Midbrain (tissue), 1 donor: Measurements from ENCODE around the gene MYH8.

Experiments
- DNase-seq: peaks from one replicate; lab custom pipeline; 2025; lab: John Stamatoyannopoulos, UW

Gene MYH8

DNA sequence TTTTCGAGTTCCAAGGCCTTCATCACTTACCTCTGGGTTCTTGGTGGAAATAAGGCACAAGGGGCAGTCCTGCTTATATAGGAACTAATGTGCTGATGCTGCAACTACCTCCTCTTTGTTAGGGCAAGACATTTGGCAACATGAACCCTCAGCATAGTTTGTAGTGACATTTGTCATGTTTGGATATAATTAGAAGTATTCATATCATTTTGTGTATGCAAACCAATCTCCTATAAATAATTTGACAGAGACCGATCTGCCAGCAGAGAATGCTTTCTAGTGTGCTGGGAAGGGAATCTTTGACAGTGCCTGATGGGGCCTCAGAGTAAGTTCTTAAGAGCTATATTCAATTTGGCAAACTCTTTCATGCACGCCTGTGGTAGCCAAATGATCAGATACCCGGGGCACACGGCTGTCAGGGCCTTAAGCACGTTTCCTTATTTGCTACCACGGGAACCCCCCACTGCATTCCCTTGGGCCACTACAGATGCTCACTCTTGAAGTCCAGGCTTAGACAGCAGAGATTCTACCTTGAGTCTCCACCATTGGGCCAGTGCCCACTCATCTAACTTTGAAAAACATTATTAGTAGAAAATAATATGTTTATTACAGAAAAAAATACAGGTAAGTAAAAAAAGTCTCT lies at the start of gene MYH8:
MYH8 (minus strand) TSS at position 51 of the 643 bp plus-strand sequence. CDS start 1,723 bp downstream, outside the sequence.
- DNase-seq = no peak

DNA sequence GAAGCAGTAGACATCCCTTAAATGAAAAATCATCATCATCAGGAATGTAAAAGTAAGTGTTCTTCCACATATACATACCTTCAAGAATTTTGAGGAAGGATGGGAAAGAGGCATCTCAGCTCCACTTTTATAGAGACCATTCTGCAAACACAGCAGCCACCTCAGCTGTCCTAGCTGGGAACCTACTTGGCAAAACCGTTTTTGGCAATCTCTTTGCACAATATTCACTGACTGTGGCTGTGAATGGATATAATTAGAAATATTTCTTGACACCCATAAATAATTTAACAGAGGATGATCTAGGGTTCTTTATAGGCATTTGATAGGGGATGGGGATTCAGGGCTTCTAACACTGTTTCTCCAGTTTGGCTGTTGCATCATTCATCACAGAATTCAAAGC lies 47.7 kb upstream of the MYH8 start, which contains the start of gene MYH4:
MYH4 (minus strand) TSS at position 101 of the 400 bp plus-strand sequence. CDS start 2,814 bp downstream, outside the sequence.
- no peak for DNase-seq

DNA sequence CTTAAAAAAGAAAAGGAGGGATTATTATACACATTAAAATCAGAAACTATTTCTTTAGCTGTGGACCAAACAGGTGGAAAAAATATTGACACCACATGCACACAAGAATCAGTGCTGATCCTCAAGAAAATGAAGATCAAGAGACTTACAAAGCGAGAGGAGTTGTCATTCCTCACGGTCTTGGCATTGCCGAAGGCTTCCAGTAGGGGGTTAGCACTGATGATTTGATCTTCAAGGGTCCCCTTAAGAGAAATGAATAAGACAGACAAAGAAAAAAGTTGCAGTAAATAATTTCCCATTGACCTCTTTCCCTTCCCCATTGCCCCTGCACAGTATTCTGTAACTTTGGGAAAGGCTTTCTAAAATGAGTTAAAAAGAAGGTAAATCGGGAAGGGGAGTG lies 41.7 kb upstream of the MYH8 start:
- no peak for DNase-seq

DNA sequence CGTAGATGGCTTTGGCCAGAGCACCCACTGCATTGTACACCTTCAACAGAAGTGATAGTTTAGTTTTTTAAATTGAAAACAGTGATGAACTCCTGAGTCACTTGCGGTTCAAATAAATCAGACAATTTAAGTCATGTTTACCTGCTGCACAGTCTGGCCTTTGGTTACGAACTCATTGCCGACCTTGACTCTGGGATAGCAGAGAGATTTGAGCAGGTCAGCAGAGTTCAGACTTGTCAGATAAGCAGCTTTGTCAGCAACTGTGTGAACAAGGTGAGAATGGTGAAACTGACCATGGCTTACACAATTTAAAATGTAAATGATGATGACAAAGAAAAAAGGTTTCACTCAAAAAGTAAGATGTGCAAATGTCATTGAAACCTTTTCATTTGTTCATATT lies 38.3 kb upstream of the MYH8 start:
- no peak for DNase-seq

DNA sequence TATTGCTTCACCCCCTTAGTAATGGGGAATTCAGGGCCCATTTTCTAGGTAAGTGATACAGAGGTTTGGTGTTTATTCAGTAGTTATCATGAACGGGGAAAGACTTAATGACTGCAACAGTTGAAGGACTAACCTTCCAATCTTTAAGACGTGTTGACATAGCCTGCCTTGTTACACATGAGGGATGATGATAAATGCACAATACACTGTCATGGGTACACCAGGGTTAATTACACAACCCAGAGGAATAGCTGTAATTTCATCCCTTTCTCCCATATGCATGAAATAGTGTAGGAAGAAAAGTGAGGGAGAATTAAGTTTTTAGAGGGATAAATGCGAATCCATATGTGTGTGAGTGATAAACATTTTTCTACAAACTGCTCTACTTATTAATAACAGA lies 37.0 kb upstream of the MYH8 start:
- DNase-seq = no peak

DNA sequence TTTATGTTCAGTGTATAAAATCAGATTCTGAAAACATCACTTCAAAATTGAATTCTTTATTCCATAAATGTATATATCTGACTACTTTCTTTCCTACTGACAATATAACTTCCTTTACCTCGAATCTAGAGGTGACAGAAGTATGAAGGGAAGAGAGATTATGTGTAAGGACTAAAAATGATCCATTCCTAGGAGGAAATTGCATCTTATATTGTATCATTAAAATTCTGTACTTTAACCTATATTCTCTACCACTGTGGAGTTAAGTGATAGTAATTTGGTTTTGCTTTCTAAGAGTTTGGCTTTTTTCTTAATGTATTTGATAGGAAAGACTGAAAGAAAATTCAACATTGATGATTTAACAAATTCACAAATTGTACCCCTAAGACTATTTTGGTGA lies 36.2 kb upstream of the MYH8 start:
- no peak for DNase-seq

DNA sequence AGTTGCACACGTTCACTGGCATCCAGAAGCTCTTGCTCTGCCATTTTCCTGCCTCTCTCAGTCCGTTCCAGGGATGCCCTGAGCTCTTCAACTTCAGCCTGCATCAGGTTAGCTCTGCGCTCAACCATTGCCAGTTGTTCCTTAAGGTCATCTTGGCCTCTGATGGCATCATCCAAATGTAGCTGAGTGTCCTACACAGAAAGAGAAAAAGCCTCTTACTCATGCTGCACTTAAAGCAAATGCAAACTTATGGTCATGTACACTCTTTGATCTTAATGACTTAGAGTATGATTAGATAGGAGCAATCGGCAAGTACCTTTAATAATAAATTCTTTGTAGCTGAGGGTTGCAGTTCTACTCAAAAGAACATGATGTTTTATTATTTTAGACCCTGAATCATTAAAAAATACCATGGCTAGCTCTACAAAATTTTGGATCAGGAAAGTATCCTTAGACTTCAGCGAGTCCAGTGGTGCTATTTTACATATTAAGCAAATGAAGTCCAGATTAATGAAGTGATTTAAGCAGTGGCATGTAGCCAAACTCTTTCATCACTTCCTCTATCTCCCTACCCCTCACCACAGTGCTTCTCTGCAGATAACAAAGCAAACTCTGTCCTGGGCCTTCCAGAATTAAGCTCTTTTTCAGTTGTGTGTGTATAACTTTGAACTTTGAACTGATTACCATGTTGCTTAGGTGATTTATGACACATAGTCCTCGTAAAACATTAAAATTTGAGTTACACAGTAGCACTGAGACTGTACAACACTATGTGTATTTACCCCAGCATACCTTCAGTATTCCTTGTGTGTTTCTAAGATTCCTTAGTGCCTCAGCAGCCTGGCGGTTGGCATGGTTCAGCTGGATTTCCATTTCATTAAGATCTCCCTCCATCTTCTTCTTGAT lies 25.5 kb upstream of the MYH8 start:
- no peak for DNase-seq

DNA sequence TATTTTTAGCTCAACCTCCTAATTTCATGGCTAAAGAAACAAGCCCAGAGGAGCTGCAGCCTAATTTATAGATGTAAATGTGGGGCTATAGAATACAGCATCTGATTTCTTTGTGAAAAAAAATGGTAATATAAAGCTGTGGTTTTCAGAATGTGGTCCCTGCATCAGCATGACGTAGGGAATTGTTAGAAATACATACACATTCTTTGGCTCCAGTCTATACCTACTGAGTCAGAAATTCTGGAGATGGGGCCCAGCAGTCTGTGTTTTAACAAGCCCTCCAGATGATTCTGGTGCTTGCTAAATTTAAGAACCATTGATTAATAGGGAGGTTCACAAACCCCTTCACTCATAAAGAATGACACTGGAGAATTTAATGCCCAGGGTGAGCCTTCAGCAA lies 18.1 kb upstream of the MYH8 start:
- no peak for DNase-seq

DNA sequence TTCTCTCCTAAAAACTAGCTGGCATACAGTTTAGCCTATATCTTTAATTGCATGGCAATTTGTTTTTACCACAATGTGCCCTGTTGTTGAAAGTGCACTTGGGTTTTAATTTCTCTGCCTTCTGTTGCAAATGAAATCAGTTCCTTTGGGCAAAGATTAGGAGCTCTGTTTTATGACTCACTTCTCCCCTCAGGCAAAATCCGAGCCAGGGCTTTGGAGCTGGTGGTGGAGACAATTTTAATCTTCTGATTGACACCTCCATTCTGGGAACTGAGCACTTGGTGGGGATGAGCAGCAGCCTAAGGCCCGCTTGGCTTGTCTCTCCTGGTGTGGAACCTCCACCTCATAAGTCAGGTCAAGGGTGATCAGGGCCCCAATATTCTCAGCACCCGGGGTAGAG lies 13.3 kb upstream of the MYH8 start:
- DNase-seq = no peak

DNA sequence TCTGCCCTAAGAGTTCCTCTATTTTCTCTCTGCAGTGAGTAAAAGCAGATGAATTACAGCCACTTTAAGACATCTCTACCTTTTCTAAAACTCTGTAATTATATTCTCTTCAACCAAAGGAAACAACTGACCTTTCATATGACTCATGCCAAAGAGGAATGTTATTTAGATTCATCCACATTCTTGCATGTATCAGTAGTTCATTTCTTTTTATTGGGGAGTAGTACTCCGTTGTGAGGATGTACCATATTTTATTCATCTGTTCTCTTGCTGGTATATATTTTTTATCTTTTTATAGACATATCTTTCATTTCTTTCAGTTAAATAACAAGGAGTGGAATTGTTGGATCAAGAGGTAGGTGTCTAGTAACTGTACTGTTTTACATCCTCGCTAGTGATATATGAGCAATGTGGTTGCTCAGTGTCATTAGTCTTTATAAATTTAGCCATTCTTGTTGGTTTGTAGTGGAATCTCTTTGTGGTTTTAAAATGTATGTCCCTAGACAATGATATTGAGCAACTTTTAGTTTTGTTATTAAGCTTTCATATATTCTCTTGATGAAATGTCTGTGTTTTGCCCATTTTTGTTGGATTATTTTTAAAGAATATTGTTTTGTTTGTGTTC lies 7.8 kb upstream of the MYH8 start:
- DNase-seq = no peak

DNA sequence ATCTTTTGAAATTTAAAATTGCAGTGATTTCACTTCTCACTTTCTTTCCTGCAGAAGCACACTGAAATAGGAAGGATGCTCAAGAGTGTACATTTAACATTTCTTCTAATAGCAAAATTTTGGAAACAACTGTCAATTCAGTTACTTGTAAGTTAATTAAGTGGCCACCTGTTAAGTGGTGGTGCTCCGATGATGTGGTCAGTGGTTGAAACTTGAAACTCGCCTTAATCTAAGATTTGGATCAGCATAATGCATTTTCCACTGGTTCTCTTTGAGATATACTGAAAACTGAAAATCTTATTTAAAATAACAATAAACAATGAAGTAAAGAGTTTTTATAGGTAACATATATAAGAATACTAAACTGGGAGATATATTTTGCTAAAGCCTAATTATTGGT lies 7.0 kb upstream of the MYH8 start:
- DNase-seq = no peak

DNA sequence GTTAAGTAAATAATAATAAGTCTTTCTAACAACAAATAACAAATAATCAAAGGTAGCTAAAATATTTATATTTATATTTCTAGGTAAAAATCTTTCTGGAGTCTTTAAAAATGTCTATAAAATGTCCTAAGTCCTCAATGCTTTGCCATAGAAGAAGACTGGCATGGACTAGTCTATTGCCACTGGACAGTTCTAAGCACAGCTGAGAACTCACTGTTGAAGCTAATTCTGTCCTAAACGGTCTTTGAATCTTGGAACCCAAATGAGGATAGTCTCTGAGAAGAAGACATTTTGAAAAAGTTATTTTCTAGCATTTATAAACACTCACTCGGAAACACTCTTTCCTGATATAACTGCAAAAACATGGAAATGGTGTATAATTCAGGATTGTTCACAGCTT lies 539 bp downstream of the MYH8 start:
- no peak for DNase-seq

DNA sequence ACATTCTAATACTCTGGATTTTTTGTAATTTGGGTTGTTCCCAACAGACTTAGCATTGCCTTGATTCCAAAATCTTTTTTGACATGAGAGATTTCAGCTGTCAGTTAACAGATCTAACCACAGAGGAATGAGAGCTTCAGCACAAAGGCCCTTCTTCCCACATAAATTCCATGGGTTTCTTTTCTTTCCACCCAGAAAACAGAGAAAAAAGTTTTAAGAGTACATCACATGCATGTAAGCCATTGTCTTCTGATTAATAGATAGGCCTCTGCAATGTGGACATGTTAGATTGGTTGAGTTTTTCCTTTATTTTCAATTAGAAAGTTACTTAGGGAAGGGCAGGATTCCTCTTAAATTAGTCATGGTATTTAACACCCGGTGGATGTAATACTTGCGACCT lies 939 bp downstream of the MYH8 start:
- DNase-seq = no peak

DNA sequence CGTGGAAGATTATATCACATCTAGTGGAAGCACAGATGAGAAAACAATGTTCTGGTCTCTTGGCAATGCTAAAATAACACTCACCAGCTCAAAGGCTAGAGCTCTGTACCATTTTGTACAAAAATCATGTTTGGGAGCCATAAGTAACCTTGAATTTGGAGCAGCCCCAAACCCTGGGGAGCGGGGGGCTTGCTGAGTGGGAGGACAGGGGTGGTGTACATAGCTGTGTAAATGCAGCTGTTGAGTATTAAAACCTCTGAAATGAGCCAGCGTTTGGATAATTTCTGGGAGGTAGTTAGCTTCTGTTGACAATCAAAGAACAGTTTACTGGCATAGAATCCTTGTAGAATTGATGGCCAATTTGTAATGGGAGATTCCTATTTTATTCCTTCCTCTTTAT lies 4.3 kb downstream of the MYH8 start:
- no peak for DNase-seq

DNA sequence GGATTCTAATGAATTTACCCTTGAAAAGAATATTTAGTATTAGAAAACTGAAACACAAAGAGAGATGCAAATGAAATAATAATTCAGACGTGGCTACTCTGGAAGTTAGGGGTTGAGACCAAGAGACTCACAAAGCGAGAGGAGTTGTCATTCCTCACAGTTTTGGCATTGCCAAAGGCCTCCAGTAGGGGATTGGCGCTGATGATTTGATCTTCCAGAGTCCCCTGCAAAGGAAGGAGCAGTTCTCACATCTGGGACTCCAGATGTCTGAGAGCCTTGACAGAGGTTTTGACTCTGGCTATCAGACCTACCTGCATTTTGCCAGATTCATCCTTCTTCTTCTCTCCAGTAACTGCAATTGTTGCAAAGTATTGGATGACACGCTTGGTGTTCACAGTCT lies 6.6 kb downstream of the MYH8 start:
- no peak for DNase-seq

DNA sequence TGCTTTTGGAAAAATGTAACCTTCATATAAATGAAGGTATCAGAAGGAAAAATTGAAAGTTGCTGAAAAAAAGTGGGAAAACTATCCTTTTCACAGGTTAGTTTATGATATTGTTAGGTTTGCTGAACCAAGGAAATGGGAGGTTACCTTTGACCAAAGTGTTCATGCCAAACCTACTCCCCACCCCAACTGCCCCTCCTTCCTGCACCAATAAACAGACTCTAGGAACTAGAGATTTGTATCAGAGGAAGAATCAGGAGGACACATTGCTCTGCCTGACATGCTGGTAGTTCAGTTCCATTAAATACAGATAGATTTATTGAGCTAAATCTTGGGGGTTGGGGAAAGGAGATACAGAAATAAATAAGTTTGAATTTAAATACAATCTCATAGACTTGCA lies 18.2 kb downstream of the MYH8 start:
- no peak for DNase-seq

DNA sequence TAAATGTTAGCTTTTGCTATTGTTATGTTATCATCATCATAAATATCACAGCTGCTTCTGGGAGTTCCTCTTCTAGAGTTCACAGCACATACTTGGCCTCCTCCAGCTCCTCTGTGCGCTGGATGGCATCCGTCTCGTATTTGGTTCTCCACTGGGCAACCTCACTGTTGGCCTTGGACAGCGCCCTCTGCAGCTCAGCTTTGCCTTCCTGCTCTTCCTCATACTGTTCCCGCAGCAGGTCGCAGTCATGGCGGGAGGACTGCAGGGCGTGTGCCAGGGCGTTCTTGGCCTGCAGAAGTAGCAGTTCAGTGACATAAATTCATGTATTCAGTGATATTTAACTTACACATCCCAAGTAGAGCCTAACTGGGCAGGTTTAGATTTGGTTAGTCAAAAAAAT lies 23.4 kb downstream of the MYH8 start:
- DNase-seq = no peak

DNA sequence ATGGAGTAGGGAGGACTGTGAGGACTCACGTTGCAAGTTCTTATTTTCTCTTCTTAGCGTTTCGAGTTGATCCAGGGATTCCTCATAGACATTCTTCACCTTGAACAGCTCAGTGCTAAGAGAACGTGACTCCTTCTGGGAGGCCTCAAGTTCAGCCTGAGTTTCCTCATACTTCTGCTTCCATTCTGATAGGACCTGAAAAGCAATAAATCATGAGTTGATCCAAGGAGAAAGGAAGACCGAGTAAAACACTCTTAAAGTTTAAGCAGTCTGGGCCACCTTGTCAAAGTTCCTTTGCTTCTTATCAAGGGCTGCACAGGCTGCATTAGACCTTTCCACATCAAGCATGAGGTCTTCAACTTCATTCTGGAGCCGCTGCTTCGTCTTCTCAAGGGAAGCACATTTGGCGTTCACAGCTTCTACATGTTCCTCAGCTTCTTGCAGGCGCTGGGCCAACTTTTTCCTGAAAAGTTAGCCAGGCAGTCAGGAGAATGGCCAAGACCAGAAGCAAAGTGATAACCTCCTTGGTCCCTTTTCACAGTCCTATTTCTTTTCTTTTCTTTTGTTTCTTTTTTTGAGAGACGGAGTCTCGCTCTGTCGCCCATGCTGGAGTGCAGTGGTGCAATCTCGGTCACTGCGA lies 25.1 kb downstream of the MYH8 start:
- DNase-seq = no peak

DNA sequence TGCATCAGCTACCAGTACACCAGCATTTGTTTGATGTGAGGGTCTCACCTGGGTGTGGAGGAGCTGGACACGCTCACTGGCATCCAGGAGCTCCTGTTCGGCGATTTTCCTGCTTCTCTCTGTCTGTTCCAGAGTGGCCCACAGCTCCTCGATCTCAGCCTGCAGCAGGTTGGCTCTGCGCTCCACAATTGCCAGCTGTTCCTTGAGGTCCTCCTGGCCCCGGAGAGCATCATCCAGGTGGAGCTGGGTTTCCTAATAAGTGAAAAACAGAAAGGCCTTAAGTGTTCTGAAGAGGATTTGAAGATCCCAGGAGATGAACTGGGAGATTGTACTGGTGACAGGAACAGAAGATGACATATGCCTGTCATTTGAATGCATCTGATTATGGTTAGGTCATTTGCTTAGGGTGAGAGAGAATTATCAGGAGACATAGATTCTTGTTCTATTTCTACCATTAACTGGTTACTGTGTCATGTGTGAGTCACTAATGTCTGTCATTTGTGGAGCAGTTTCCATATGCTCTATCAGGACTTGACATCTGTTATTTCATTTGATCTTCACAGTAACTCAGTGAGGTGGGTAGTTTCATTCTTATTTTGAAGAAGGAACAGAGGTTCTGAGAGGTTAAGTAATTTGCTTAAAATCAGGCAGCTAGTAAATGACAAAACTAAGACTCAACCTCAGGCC lies 27.4 kb downstream of the MYH8 start:
- DNase-seq = no peak

DNA sequence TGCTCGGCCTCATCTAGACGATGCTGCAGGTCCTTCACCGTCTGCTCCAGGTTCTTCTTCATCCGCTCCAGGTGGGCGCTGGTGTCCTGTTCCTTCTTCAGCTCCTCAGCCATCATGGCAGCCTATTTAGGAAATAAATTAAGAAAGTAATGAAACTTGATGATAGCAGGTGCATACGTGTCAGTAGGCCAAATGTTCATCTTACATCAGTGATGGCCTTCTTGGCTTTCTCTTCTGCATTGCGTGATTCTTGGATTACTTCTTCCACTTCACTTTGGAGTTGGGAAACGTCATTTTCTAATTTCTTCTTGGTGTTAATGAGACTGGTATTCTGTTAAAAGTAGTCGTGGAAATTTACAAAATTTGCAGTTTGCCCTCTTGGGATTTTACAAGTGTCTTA lies 28.9 kb downstream of the MYH8 start:
- DNase-seq = no peak

DNA sequence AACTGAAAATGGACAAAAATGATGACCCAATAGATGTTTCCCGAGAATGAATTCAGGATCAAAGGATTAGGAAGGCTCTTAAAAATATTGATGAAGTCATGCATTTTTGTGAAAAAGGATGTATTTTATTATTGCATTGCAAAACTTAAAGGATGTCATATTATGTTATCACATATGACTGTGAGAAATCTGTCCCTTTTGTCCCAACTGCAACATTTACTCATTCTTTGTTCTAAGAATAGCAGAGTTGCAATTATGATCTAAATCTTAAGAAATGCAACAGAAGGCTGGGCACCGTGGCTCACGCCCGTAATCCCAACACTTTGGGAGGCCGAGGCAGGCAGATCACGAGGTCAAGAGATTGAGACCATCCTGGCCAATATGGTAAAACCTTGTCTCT lies 35.9 kb downstream of the MYH8 start:
- DNase-seq = no peak

DNA sequence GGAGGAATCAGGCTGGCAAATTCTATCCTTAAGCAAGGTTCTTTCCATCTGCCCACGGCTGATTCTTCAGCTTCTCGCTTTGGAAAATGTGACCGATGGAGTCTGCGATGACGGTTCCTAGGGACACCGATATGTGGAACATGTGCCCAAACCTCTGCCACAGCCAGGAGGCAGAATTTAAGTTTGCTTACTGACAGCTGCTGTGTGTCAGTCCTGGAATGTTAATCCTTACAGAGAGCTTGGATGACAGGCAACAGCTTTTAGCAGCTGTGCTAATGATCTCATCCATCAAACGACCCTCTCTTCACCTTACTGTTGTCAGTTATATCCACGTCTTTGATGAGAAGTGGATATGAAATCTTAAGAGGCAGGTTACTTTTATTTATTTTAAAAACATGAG lies 37.6 kb downstream of the MYH8 start:
- DNase-seq = no peak
